Liver (tissue), 9 donors: ENCODE measurements around the gene NR5A2. TPM values are rescaled to one million over a fixed set of nuclear protein-coding genes. Genes with fewer than 3 reads are reported as not detected.
A peak's percentile ranks its signal among the peaks of the same experiment; 100 is the strongest.

Source experiments
- DNase-seq: peaks from one replicate; pipeline ENCODE4 v3.0.0-alpha.2; 2017; ENCODE audit warnings: low spot score
- H3K27ac ChIP-seq, 2 donors: one replicate each; pipeline ENCODE4 v1.7.0; 2013; ENCODE audit warnings: inconsistent platforms in 2 of 2, low read length in 2 of 2, control low read depth in 1 of 2, low read depth in 1 of 2, mild to moderate bottlenecking in 1 of 2
- H3K27me3 ChIP-seq, 4 donors: one replicate each; pipeline versions ENCODE4 v1.6.1 to v1.7.0; 2013; ENCODE audit warnings: low read length in 3 of 4, inconsistent platforms in 1 of 4, mild to moderate bottlenecking in 1 of 4, moderate library complexity in 1 of 4; ENCODE audit not compliant: control insufficient read depth in 4 of 4, insufficient read depth in 4 of 4
- H3K36me3 ChIP-seq, 4 donors: one replicate each; pipeline versions ENCODE4 v1.6.1 to v1.7.0; 2013; ENCODE audit warnings: low read length in 3 of 4, mild to moderate bottlenecking in 3 of 4, low read depth in 1 of 4, moderate library complexity in 1 of 4; ENCODE audit not compliant: control insufficient read depth in 4 of 4, insufficient read depth in 3 of 4
- H3K4me1 ChIP-seq, 4 donors: one replicate each; pipeline versions ENCODE4 v1.6.1 to v1.7.0; 2013; ENCODE audit warnings: low read length in 3 of 4, mild to moderate bottlenecking in 3 of 4, moderate library complexity in 1 of 4; ENCODE audit not compliant: control insufficient read depth in 4 of 4, insufficient read depth in 4 of 4
- H3K4me3 ChIP-seq, 3 donors: one replicate each; pipeline versions ENCODE4 v1.6.1 to v1.7.0; 2013; ENCODE audit warnings: low read length in 3 of 3, control low read depth in 1 of 3, low read depth in 1 of 3, mild to moderate bottlenecking in 1 of 3
- H3K9ac ChIP-seq, 2 donors: one replicate each; pipeline ENCODE4 v1.7.0; 2013; ENCODE audit warnings: low read length in 2 of 2, mild to moderate bottlenecking in 2 of 2, moderate library complexity in 2 of 2, control low read depth in 1 of 2, low read depth in 1 of 2
- H3K9me3 ChIP-seq, 4 donors: one replicate each; pipeline versions ENCODE4 v1.6.1 to v1.7.0; 2013; ENCODE audit warnings: low read length in 3 of 4; ENCODE audit not compliant: control insufficient read depth in 4 of 4
- EGR1 ChIP-seq, 2 donors: IDR thresholded peaks; 2 replicates each; pipeline ENCODE4 v1.6.1; 2016 to 2018; ENCODE audit warnings: antibody characterized with exemption in 2 of 2, low read depth in 2 of 2
- FOXA1 ChIP-seq: IDR thresholded peaks from 2 replicates; pipeline ENCODE4 v1.6.1; 2016; ENCODE audit warnings: antibody characterized with exemption
- FOXA2 ChIP-seq: IDR thresholded peaks from 2 replicates; pipeline ENCODE4 v1.6.1; 2016; ENCODE audit warnings: antibody characterized with exemption
- GABPA ChIP-seq, 2 donors: IDR thresholded peaks in 1 of 2; conservative IDR thresholded peaks in 1 of 2; 2 replicates each; pipeline ENCODE4 v1.6.1; 2016; ENCODE audit warnings: antibody characterized with exemption in 2 of 2, mild to moderate bottlenecking in 1 of 2, moderate library complexity in 1 of 2
- HNF4A ChIP-seq, 2 donors: conservative IDR thresholded peaks; 2 replicates each; pipeline ENCODE4 v1.6.1; 2016; ENCODE audit warnings: antibody characterized with exemption in 2 of 2, mild to moderate bottlenecking in 2 of 2
- HNF4G ChIP-seq: IDR thresholded peaks from 2 replicates; pipeline ENCODE4 v1.6.1; 2016; ENCODE audit warnings: antibody characterized with exemption
- JUND ChIP-seq, 2 donors: IDR thresholded peaks; 2 replicates each; pipeline ENCODE4 v1.6.1; 2016; ENCODE audit warnings: antibody characterized with exemption in 2 of 2
- NR2F2 ChIP-seq: IDR thresholded peaks from 2 replicates; pipeline ENCODE4 v1.6.1; 2016; ENCODE audit warnings: antibody characterized with exemption
- RAD21 ChIP-seq, 2 donors: IDR thresholded peaks; 2 replicates each; pipeline ENCODE4 v1.6.1; 2016; ENCODE audit warnings: antibody characterized with exemption in 2 of 2, mild to moderate bottlenecking in 2 of 2
- SP1 ChIP-seq: IDR thresholded peaks from 2 replicates; pipeline ENCODE4 v1.6.1; 2018; ENCODE audit warnings: antibody characterized with exemption, mild to moderate bottlenecking
- TAF1 ChIP-seq: conservative IDR thresholded peaks from 2 replicates; pipeline ENCODE4 v1.6.1; 2016; ENCODE audit warnings: antibody characterized with exemption, mild to moderate bottlenecking
- YY1 ChIP-seq: IDR thresholded peaks from 2 replicates; pipeline ENCODE4 v1.6.1; 2016; ENCODE audit warnings: antibody characterized with exemption, mild to moderate bottlenecking
- whole genome bisulfite sequencing: extraction: QIAGEN DNeasy Blood & Tissue Kit; methylation state at CpG from one replicate; pipeline ENCODE4 v1.1.7; 2013; 5-methylcytosine and 5-hydroxymethylcytosine counted together
- polyA plus RNA-seq, 2 donors: library from polyadenylated mRNA; stranded (reverse) in 1 of 2; unstranded in 1 of 2; fragments of 200-250 nt in 1 of 2; fragments of >200 nt in 1 of 2; fragmentation: Nextera tagmentation in 1 of 2; extraction: Ambion mirVana in 1 of 2; gene quantifications; one replicate each; pipeline versions ENCODE4 v1.2.1 to v1.2.3, GENCODE V29; 2013 to 2015
- total RNA-seq, 2 donors: library from RNA; depleted of rRNA; stranded (reverse); fragments of >200 nt; gene quantifications; one replicate each; pipeline ENCODE4 v1.2.3, GENCODE V29; 2014
- TF ChIP-seq, protein P1 (sequence below): IDR thresholded peaks from 2 replicates; pipeline ENCODE4 v1.6.1; 2016; ENCODE audit warnings: antibody characterized with exemption
- TF ChIP-seq, protein P2 (sequence below): IDR thresholded peaks from 2 replicates; pipeline ENCODE4 v1.6.1; 2016; ENCODE audit warnings: antibody characterized with exemption, mild to moderate bottlenecking
- TF ChIP-seq, protein P3 (sequence below): IDR thresholded peaks from 2 replicates; pipeline ENCODE4 v1.6.1; 2016; ENCODE audit warnings: antibody characterized with exemption
- TF ChIP-seq, protein P4 (sequence below): fragments of 150-350 bp; IDR thresholded peaks from 2 replicates; pipeline ENCODE4 v1.5.1; 2017; ENCODE audit warnings: improper control_type of control experiment, low read depth, low read length; ENCODE audit not compliant: missing input control
- TF ChIP-seq, protein P5 (sequence below): IDR thresholded peaks from 2 replicates; pipeline ENCODE4 v1.6.1; 2016; ENCODE audit warnings: antibody characterized with exemption
- donor health status: healthy.
- donor health status: healthy.
- donor health status: healthy.
- donor health status: healthy.
- donor health status: healthy.

Gene NR5A2
- total and polyA plus RNA-seq, 4 donors, result 10.0 to 37.5 (median 21.1) TPM

DNA sequence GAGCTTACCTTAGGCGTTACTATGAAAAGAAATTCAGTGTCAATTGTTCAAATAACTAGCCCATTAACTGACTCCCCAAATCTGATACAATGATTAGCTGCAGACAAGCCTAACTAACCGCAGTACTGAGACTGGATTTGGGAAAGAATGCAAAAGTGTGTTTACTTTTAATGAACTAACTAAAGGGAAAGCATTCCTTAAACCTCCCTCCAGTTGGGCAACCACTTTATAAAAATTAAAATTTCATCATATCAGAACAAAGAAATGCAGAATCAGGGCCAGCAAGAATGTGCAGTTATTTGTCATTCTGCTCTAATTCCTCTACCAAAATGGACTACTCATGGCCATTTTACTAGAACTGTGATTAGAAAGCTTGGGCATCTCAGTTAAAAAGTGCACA is 11.7 kb upstream of the NR5A2 start:
- H3K27me3 ChIP-seq, result no peaks in the 10 kb centered on the region
- H3K4me3 ChIP-seq, result no peak overlapping the region
- TF ChIP-seq, protein P1, sequence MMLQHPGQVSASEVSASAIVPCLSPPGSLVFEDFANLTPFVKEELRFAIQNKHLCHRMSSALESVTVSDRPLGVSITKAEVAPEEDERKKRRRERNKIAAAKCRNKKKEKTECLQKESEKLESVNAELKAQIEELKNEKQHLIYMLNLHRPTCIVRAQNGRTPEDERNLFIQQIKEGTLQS, result no peak
- TF ChIP-seq FOXA2 (no peak), TAF1 (no peak), JUND (IDR thresholded peaks at IDR 0.05) (no peak), NR2F2 (no peak)
- H3K36me3 ChIP-seq, result no peaks in the 10 kb centered on the region
- 90% methylated on average over 2 of the region's 2 CpGs for WGBS
- H3K9me3 ChIP-seq, result no peaks in the 10 kb centered on the region
- no peak overlapping the region for H3K9ac ChIP-seq
- peaks cover 0 to 2% (median 0%) of the 10 kb centered on the region in 4 donors for H3K4me1 ChIP-seq
- no peak for DNase-seq
- no peak overlapping the region for H3K27ac ChIP-seq

DNA sequence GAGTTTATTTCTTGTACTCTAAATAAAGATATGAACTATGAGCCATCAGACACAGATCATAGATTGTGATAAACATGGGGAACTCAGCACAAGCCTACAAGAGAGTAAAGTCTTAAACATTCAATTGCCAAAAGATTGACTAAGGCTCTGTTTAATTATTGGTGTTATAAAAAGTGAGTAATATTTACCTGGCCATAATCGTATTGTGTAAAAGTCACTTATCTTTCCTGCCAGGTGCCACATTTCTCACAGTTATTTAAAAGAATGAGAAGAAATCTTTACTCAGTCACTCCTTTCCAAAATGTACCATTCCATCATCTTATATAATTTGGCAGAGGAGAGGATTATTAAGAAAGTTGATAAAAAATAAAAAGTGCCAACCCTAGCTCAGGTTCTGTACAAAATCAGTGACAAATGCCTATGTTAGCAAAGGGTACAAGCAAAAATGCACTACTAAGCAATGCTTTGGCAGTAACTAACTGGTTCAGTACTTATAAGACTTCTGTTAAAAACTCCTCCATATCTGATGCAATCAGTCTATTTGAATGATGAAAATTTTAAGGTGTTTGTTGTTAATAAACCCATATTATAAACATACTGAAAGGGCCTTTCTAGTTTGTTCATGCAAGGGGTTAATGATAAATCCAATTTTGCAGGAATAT is 5.8 kb upstream of the NR5A2 start:
- Histone ChIP-seq H3K27ac (peak overlapping the region; percentile 78 to 83), H3K27me3 (no peaks in the 10 kb centered on the region), H3K4me3 (no peak overlapping the region), H3K36me3 (no peaks in the 10 kb centered on the region), H3K9me3 (no peaks in the 10 kb centered on the region), H3K4me1 (peaks cover 4 to 19% (median 7%) of the 10 kb centered on the region in 4 donors), H3K9ac (peak overlapping the region in 1 of 2 donors; percentile 21)
- TF ChIP-seq, protein P1, result no peak
- TF ChIP-seq NR2F2 (no peak), JUND (IDR thresholded peaks at IDR 0.05) (no peak), HNF4A (conservative IDR thresholded peaks at IDR 0.05) (peak; percentile 17 to 35), HNF4G (no peak), YY1 (no peak)
- no peak for DNase-seq
- WGBS, result 39% methylated on average over 1 of the region's 1 CpG

DNA sequence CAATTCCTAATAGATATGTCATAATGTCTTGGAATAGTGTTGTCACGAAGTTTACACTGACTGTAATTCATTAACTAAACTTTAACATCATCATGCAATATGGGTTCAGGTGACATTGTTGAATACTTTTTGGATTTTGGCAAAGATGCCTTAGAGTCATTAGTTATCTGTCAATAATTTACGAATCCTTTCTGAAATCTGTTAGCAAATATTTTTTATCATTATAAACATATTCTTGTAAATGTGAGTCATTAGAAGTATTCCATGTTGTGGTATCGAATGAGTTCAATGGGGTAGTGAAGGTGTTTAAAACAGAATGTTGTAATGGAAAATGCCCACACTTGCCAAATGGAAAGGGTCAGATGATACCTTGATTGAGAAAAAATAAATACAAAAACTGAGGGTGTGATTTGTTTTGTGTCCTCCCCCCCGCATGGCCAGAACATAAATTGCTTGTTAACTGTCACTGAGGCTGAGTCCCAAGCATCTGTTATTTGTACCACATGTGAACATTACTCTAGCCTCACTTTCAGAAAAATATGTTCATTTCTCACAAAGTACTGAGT is 5.2 kb upstream of the NR5A2 start:
- no peaks in the 10 kb centered on the region for H3K9me3 ChIP-seq
- H3K4me1 ChIP-seq, result peaks cover 4 to 24% (median 12%) of the 10 kb centered on the region in 4 donors
- no peak overlapping the region for H3K9ac ChIP-seq
- H3K36me3 ChIP-seq, result no peaks in the 10 kb centered on the region
- no peak overlapping the region for H3K4me3 ChIP-seq
- DNase-seq, result no peak
- peak overlapping the region; percentile 78 to 83 for H3K27ac ChIP-seq
- no peaks in the 10 kb centered on the region for H3K27me3 ChIP-seq
- 28% methylated on average over 4 of the region's 4 CpGs for WGBS
- no peak for TF ChIP-seq NR2F2
- peak; percentile 85 for TF ChIP-seq SP1
- TF ChIP-seq, protein P1, result peak; percentile 62
- TF ChIP-seq FOXA2, result peak; percentile 34
- TF ChIP-seq, protein P2, sequence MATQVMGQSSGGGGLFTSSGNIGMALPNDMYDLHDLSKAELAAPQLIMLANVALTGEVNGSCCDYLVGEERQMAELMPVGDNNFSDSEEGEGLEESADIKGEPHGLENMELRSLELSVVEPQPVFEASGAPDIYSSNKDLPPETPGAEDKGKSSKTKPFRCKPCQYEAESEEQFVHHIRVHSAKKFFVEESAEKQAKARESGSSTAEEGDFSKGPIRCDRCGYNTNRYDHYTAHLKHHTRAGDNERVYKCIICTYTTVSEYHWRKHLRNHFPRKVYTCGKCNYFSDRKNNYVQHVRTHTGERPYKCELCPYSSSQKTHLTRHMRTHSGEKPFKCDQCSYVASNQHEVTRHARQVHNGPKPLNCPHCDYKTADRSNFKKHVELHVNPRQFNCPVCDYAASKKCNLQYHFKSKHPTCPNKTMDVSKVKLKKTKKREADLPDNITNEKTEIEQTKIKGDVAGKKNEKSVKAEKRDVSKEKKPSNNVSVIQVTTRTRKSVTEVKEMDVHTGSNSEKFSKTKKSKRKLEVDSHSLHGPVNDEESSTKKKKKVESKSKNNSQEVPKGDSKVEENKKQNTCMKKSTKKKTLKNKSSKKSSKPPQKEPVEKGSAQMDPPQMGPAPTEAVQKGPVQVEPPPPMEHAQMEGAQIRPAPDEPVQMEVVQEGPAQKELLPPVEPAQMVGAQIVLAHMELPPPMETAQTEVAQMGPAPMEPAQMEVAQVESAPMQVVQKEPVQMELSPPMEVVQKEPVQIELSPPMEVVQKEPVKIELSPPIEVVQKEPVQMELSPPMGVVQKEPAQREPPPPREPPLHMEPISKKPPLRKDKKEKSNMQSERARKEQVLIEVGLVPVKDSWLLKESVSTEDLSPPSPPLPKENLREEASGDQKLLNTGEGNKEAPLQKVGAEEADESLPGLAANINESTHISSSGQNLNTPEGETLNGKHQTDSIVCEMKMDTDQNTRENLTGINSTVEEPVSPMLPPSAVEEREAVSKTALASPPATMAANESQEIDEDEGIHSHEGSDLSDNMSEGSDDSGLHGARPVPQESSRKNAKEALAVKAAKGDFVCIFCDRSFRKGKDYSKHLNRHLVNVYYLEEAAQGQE, result peak; percentile 87
- TF ChIP-seq, protein P3, sequence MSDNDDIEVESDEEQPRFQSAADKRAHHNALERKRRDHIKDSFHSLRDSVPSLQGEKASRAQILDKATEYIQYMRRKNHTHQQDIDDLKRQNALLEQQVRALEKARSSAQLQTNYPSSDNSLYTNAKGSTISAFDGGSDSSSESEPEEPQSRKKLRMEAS, result peak; percentile 70
- peak; percentile 77 for TF ChIP-seq YY1
- TF ChIP-seq GABPA (IDR thresholded peaks at IDR 0.05 in 1 of 2, conservative IDR thresholded peaks at IDR 0.05 in 1 of 2), result peak in 1 of 2 donors; percentile 23
- TF ChIP-seq, protein P4, sequence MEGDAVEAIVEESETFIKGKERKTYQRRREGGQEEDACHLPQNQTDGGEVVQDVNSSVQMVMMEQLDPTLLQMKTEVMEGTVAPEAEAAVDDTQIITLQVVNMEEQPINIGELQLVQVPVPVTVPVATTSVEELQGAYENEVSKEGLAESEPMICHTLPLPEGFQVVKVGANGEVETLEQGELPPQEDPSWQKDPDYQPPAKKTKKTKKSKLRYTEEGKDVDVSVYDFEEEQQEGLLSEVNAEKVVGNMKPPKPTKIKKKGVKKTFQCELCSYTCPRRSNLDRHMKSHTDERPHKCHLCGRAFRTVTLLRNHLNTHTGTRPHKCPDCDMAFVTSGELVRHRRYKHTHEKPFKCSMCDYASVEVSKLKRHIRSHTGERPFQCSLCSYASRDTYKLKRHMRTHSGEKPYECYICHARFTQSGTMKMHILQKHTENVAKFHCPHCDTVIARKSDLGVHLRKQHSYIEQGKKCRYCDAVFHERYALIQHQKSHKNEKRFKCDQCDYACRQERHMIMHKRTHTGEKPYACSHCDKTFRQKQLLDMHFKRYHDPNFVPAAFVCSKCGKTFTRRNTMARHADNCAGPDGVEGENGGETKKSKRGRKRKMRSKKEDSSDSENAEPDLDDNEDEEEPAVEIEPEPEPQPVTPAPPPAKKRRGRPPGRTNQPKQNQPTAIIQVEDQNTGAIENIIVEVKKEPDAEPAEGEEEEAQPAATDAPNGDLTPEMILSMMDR, result no peak
- TF ChIP-seq, protein P5, sequence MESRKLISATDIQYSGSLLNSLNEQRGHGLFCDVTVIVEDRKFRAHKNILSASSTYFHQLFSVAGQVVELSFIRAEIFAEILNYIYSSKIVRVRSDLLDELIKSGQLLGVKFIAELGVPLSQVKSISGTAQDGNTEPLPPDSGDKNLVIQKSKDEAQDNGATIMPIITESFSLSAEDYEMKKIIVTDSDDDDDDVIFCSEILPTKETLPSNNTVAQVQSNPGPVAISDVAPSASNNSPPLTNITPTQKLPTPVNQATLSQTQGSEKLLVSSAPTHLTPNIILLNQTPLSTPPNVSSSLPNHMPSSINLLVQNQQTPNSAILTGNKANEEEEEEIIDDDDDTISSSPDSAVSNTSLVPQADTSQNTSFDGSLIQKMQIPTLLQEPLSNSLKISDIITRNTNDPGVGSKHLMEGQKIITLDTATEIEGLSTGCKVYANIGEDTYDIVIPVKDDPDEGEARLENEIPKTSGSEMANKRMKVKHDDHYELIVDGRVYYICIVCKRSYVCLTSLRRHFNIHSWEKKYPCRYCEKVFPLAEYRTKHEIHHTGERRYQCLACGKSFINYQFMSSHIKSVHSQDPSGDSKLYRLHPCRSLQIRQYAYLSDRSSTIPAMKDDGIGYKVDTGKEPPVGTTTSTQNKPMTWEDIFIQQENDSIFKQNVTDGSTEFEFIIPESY, result peak; percentile 82
- TF ChIP-seq FOXA1, result no peak
- no peak for TF ChIP-seq HNF4G
- peak; percentile 52 to 71 for TF ChIP-seq HNF4A (conservative IDR thresholded peaks at IDR 0.05)
- peak; percentile 74 for TF ChIP-seq TAF1
- peak; percentile 88 to 94 for TF ChIP-seq JUND (IDR thresholded peaks at IDR 0.05)
- peak; percentile 35 to 40 for TF ChIP-seq RAD21 (IDR thresholded peaks at IDR 0.05)
- TF ChIP-seq EGR1 (IDR thresholded peaks at IDR 0.05; ENCODE audit: low read depth in 2 of 2), result peak; percentile 60 to 97
